Body of pancreas (tissue), 4 donors: ENCODE measurements around the gene RPS6KA5.

Experiments
- POLR2A ChIP-seq, 3 donors: fragments of 450-650 bp; IDR thresholded peaks; one replicate each; pipeline ENCODE4 v1.6.1; 2016; ENCODE audit warnings: antibody characterized with exemption in 3 of 3, mild to moderate bottlenecking in 2 of 3
- TF ChIP-seq, protein P1 (sequence below), 7 experiments: fragments of 450-650 bp in 4 of 7; fragments of 200-600 bp in 3 of 7; sonication (generic) in 3 of 7; IDR thresholded peaks; one replicate each; pipeline ENCODE4 v1.5.1; 2016 to 2019; ENCODE audit warnings: antibody characterized with exemption in 7 of 7

DNA sequence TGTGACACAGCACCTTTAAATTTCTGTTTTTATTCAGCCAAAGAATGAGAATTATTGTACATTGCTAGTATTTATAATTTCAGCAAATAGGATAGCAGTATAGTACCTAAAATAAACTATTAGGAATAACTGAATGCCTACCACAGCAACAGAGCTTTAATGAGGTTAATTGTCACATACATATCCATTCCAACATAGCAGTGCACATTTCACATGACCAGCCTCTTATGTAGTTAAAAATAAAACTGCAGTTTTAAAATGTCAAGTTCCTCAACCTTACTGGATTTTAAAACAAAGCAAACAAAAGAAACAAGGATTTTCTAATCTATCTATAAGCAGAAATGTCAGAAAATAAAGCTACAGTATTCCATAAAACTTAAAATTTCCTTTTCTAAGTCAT is 193.6 kb downstream of the RPS6KA5 start:
- TF ChIP-seq, protein P1, sequence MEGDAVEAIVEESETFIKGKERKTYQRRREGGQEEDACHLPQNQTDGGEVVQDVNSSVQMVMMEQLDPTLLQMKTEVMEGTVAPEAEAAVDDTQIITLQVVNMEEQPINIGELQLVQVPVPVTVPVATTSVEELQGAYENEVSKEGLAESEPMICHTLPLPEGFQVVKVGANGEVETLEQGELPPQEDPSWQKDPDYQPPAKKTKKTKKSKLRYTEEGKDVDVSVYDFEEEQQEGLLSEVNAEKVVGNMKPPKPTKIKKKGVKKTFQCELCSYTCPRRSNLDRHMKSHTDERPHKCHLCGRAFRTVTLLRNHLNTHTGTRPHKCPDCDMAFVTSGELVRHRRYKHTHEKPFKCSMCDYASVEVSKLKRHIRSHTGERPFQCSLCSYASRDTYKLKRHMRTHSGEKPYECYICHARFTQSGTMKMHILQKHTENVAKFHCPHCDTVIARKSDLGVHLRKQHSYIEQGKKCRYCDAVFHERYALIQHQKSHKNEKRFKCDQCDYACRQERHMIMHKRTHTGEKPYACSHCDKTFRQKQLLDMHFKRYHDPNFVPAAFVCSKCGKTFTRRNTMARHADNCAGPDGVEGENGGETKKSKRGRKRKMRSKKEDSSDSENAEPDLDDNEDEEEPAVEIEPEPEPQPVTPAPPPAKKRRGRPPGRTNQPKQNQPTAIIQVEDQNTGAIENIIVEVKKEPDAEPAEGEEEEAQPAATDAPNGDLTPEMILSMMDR (IDR thresholded peaks at IDR 0.05) = no peak
- TF ChIP-seq POLR2A (IDR thresholded peaks at IDR 0.05) = no peak
